Epithelial cell of proximal tubule (primary cell): ENCODE measurements around the gene EVA1A. TPM values are rescaled to one million over a fixed set of nuclear protein-coding genes. Genes with fewer than 3 reads are reported as not detected.

ENCODE experiments used
- DNase-seq: peaks from one replicate; pipeline ENCODE4 v3.0.0-alpha.2; 2011; ENCODE audit warnings: low read depth
- H3K4me3 ChIP-seq: 2 replicates; pipeline ENCODE4 v1.5.1; 2011; ENCODE audit warnings: low read depth, mild to moderate bottlenecking, low read length
- total RNA-seq: library from RNA; depleted of rRNA; stranded (reverse); fragments of >200 nt; gene quantifications from 2 replicates; pipeline ENCODE4 v1.2.3, GENCODE V29; 2015
- TF ChIP-seq, protein P1 (sequence below): conservative IDR thresholded peaks from 2 replicates; pipeline ENCODE4 v1.5.1; 2012; ENCODE audit warnings: low read depth, mild to moderate bottlenecking, low read length

The EVA1A gene
- total RNA-seq, 1 donor from 2014 or later = 67.0 TPM

- peak overlapping the region; percentile 76 for H3K4me3 ChIP-seq
- TF ChIP-seq, protein P1, sequence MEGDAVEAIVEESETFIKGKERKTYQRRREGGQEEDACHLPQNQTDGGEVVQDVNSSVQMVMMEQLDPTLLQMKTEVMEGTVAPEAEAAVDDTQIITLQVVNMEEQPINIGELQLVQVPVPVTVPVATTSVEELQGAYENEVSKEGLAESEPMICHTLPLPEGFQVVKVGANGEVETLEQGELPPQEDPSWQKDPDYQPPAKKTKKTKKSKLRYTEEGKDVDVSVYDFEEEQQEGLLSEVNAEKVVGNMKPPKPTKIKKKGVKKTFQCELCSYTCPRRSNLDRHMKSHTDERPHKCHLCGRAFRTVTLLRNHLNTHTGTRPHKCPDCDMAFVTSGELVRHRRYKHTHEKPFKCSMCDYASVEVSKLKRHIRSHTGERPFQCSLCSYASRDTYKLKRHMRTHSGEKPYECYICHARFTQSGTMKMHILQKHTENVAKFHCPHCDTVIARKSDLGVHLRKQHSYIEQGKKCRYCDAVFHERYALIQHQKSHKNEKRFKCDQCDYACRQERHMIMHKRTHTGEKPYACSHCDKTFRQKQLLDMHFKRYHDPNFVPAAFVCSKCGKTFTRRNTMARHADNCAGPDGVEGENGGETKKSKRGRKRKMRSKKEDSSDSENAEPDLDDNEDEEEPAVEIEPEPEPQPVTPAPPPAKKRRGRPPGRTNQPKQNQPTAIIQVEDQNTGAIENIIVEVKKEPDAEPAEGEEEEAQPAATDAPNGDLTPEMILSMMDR = no peak
- DNase-seq = no peak
Observed at GRCh38 chr2:75558136-75558535, 2.6 kb downstream of the EVA1A start.

- TF ChIP-seq, protein P1 = no peak
- no peak for DNase-seq
- H3K4me3 ChIP-seq = peak overlapping the region; percentile 76
Observed at GRCh38 chr2:75557474-75558133, 3.1 kb downstream of the EVA1A start.

- no peak overlapping the region for H3K4me3 ChIP-seq
- DNase-seq = no peak
- TF ChIP-seq, protein P1 = no peak
Observed at GRCh38 chr2:75556679-75557366, 3.9 kb downstream of the EVA1A start.

- DNase-seq = no peak
- TF ChIP-seq, protein P1 = no peak
- H3K4me3 ChIP-seq = no peak overlapping the region
Observed at GRCh38 chr2:75555701-75556100, 5.0 kb downstream of the EVA1A start.

DNA sequence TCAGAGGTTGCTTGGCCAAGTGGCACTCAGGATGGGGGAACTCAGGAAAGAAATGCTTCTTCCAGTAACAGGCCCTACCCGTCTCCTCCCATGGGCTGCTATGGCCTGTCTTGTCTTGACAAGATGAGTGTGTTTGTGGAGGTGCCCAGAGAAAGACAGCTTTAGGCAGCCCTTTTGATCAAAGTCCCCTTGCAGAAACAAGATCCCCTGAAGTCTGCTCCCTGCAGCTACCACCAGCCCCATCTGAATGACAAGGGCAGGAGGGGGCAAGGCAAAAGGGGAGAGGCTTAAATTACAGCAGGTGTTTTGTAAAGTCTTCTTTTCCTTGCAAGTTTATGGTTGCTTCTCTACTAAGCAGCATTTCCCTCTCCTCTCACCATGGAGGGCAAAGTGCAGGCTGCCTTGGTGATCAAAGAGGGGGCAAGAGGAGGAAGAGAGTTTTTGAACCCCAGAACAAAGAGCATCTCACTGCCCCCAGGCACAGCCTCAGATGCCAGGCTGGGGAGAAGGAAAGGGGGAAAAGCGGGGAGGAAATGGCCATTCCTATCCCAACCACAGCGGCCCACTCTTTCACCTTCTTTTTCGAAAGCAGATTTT is 6.7 kb downstream of the EVA1A start:
- TF ChIP-seq, protein P1 = no peak
- DNase-seq = no peak
- H3K4me3 ChIP-seq = no peak overlapping the region

DNA sequence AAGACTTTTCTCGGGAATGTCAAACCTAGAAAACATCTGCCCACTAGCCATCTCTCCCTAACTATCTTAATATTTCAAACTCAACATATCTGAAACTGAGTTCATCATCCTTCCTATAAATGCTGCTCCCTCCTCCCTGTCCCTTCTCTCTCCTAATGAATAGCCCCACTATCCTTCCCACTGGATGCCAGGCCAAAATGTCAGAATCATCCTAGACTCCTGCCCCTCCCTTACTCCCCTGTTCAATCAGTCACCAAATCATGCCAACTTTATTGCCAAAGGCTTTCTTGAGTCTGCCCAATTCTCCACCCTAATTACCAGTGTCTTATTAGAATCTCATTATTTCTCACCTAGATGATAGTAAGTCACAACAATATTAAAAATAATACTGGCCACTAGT is 8.5 kb downstream of the EVA1A start:
- TF ChIP-seq, protein P1 = no peak
- no peak overlapping the region for H3K4me3 ChIP-seq
- DNase-seq = no peak
